HG02642 (cell line): ENCODE results near the gene CHI3L1.
"Not testable (repeated sequence)": the region's sequence is repeated elsewhere in the genome, so short reads cannot be mapped to it uniquely, and the experiment has no call there.

ENCODE experiments used
- ATAC-seq: cut with Tn5 transposase; IDR thresholded peaks from one replicate; pipeline ENCODE4 v1.9.1; 2021; ENCODE audit warnings: mild to moderate bottlenecking; ENCODE audit not compliant: unreplicated experiment, poor library complexity

The CHI3L1 gene

GRCh38 chr1:203186446-203187303 is at the start of gene CHI3L1:
TSS of gene CHI3L1 (minus strand) at chr1:203186704. CDS start at chr1:203186623, 81 bp downstream.
- ATAC-seq = no peak

DNA sequence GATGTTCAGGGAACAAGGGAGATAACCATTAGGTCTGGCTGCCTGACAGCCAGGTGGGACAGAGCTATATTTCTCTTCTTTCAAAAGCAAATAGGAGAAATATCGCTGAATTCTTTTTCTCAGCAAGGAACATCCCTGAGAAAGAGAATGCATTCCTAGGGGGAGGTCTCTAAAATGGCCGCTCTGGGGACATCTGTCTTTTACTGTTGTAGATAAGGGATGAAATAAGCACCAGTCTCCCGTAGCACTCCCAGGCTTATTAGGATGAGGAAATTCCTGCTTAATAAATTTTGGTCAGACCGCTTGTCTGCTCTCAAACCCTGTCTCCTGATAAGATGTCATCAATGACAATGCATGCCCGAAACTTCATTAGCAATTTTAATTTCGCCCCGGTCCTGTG is 48.4 kb upstream of the CHI3L1 start:
- not testable (repeated sequence) for ATAC-seq

- no peak for ATAC-seq
These were observed 43.1 kb upstream of the CHI3L1 start, which contains the start of gene CHIT1 for GRCh38 chr1:203229471-203230135. TSS of gene CHIT1 (minus strand) at chr1:203229673. CDS start at chr1:203229636, 37 bp downstream.

GRCh38 chr1:203228670-203229069 is 42.2 kb upstream of the CHI3L1 start:
- ATAC-seq = no peak

DNA sequence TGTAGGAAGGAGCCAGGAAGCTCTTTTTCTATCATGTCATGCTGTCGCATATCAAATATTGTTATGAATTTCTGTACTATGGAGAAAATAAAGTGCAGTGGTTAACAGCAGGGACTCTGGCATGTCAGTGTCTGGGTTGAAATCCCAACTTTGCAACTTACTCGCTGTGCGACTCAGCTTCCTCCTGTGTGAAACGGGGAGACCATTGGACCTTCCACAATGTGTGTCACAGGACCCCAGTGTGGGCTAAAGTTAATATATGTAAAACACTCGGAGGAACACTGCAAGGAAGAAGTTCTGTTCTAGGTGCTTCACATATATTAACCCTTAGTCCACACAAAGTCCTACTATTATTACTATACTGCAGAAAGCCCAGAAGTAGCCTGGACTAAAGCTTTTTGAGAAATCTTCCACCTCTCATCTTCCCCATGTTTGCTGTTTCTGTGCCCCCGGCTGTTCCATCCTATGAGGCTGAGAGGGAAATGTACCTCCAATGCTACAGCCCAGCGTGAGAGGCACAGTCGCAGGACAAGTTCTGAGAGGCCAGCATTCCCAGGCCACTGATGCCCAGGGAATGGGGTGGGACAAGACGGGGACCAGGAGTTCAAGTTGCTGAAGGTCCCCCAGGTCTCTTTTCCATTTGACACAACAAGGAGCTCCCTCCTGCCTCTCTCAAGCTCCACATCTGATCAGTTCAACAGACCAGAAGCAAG is 41.0 kb upstream of the CHI3L1 start:
- no peak for ATAC-seq

- no peak for ATAC-seq
These were observed 38.6 kb upstream of the CHI3L1 start for GRCh38 chr1:203225071-203225470.

GRCh38 chr1:203223012-203223775 is 36.7 kb upstream of the CHI3L1 start:
- no peak for ATAC-seq

GRCh38 chr1:203219934-203220333 is 33.4 kb upstream of the CHI3L1 start:
- no peak for ATAC-seq

- ATAC-seq = no peak
These were observed 32.7 kb upstream of the CHI3L1 start for GRCh38 chr1:203219171-203219570.

DNA sequence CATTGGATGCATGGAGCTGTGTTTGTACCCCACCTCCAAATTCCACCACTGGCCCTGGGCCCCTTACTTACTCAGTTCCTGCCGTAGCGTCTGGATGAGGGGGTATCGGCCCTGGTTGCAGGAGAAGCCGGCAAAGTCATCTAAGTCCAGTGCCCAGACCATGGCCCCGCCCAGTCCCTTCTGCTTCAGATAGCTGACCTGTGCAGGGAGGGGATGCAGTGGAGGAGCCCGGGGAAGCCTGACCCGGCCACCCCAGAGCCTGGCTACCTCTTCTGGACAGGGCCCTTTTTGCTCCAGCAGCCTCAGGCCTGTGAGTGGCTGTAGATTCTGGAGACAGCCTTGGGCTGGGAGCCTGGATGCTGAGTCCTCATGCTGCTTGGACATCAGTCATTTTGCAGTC is 31.2 kb upstream of the CHI3L1 start:
- no peak for ATAC-seq

- ATAC-seq = no peak
These were observed 30.7 kb upstream of the CHI3L1 start for GRCh38 chr1:203217139-203217655.

DNA sequence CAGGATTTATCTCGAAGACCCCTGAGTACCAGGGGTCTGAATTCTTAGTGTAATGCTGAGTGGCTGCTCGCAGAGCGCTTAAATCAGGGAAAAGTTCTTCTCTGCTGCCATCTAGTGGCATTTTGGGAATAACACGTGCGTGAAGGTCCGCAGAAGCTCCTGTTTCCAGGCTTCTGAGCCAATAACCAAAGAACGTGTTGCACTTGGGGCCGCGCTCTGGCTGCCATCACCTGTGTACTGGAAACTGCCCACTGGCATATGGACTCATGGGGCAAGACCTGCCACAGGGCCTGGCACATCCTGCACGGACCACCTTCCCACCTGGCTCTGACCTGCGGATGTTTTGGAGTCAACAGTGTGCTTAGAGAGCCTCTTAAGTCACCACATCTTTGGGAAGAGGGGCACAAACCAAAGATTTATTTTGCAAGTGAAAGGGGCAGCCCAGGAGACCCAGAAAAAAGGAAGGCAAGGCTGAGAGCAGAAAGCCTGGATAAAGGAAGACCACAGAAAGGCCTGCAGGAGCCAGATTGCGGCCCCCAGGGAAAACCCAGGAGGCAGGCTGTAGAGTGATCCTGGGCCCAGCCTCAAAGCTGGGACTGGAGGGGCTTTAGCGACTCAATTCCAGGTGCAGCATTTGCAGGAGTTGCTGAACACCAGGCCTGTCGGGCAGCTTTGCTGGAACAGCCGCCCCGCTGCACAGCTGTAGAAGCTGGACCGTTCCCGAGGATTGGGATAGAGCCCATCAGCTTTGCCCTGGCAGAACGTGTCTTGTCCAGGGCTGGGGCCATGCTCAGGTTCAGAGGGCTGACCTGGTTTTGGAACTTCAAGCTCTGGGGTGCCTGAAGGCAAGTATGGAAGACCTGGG is 30.0 kb upstream of the CHI3L1 start:
- peak; percentile 51 for ATAC-seq

- no peak for ATAC-seq
These were observed 29.1 kb upstream of the CHI3L1 start for GRCh38 chr1:203215573-203215972.

GRCh38 chr1:203214871-203215270 is 28.4 kb upstream of the CHI3L1 start:
- no peak for ATAC-seq

DNA sequence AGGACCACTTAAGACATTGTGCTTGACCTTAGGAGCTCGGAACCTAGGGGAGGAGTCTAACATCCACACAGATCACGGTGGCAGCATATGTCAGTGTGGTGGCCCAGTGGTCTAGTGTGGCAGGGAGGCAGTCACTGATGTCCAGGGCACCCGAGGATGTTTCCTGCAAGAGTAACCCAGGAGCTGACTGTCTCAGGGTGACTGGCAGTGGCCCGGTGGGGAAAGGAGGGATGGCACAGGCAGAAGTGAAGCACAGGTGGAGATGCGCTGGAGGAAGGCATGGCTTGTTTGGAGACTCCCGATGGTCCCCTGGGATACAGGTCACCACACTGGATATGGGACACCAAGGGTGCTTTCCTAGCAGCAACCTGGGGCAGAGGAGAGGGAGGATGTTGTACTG is 26.6 kb upstream of the CHI3L1 start:
- no peak for ATAC-seq

DNA sequence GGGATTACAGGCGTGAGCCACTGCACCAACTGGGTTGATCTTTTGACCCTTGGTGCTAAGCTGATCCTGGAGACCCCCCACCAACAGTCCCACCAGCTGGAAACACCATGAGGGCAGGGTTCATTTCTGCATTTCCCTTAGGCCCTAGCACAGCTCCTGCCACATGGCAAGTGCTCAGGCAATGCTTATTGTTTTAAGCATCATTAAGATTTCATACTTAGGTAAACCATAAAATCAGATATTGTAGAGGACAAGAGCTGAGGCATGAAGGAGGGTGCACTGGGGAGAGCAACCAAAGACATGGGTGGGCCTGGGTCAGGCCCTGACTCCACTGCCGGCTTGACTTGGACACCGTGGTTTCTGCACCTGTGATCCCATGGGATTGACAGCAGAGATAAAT is 25.3 kb upstream of the CHI3L1 start:
- ATAC-seq = no peak

DNA sequence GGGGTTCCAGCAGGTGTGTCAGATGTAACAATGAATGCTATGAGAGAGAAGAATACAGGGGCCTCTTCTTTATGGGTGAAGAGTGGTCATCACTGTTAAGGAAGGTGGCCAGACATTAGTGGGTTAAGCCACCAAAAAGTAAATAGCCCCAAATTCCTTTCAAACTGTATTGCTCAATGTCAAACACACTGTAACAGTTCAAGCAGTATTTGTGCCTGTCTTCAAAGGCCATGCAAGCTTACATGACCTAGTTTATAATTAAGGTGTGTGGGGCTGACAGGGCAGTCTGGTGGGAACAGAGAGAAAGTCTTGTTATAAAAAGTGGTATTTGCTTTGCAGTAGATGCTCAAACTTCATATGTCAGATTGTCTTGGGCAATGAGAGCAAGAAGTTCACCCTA is 24.5 kb upstream of the CHI3L1 start:
- no peak for ATAC-seq

GRCh38 chr1:203210350-203210749 is 23.8 kb upstream of the CHI3L1 start:
- no peak for ATAC-seq

DNA sequence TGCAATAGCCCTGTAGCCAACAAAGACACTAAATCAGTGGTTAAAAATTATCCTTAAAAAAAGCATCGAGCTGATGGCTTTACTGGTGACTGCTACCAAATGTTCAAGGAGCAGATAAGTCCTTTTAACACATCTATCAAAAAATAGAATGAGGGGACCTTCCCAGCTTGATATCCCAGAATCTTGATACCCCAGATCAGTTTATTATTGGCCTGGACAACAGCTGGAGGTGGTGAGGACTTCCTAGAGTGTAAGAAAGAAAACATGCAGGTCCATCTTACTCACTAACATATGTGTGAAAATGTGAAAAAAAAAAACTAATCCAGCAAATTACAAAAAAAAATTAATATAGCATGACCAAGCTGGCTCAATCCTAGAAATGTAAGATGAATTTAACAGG is 21.7 kb upstream of the CHI3L1 start:
- ATAC-seq = no peak
